Common myeloid progenitor, CD34-positive (primary cell): ENCODE measurements around the gene ZNF594. TPM values are rescaled to one million over a fixed set of nuclear protein-coding genes. Genes with fewer than 3 reads are reported as not detected.
"Not testable (repeated sequence)": the region's sequence is repeated elsewhere in the genome, so short reads cannot be mapped to it uniquely, and the experiment has no call there.

Experiments used
- CTCF ChIA-PET: fragments of 350-600 bp; sonication (Branson Sonifier 250); formaldehyde crosslinking; loops from one replicate; lab custom pipeline; 2021; ENCODE audit warnings: antibody characterized with exemption; lab: Charles Lee
- POLR2A ChIA-PET: fragments of 350-600 bp; sonication (Branson Sonifier 250); formaldehyde crosslinking; loops from one replicate; lab custom pipeline; 2021; ENCODE audit warnings: antibody characterized with exemption; lab: Charles Lee
- DNase-seq, 3 donors: peaks; one replicate each; pipeline versions ENCODE4 v3.0.0 to v3.0.0-alpha.2; 2013
- H3K27ac ChIP-seq, 2 experiments: 1 replicate in 1 of 2; 2 replicates in 1 of 2; pipeline ENCODE4 v1.7.0; 2013; ENCODE audit warnings: inconsistent platforms in 2 of 2, low read length in 2 of 2, mild to moderate bottlenecking in 2 of 2, low read depth in 1 of 2, moderate library complexity in 1 of 2; ENCODE audit not compliant: severe bottlenecking in 2 of 2, insufficient read depth in 1 of 2, poor library complexity in 1 of 2
- H3K27me3 ChIP-seq, 5 experiments: replicated peaks in 2 of 5; 1 replicate in 3 of 5; 2 replicates in 2 of 5; pipeline versions ENCODE4 v1.6.1 to v1.7.0; 2013; ENCODE audit warnings: low read length in 4 of 5, mild to moderate bottlenecking in 2 of 5, moderate library complexity in 2 of 5, inconsistent platforms in 1 of 5; ENCODE audit not compliant: insufficient read depth in 5 of 5, control insufficient read depth in 4 of 5
- H3K36me3 ChIP-seq, 4 experiments: 1 replicate in 2 of 4; 2 replicates in 2 of 4; pipeline versions ENCODE4 v1.6.1 to v1.7.0; 2013; ENCODE audit warnings: low read length in 3 of 4, control low read depth in 1 of 4, mild to moderate bottlenecking in 1 of 4; ENCODE audit not compliant: control insufficient read depth in 4 of 4, insufficient read depth in 4 of 4
- H3K4me1 ChIP-seq, 4 experiments: 1 replicate in 3 of 4; 2 replicates in 1 of 4; pipeline versions ENCODE4 v1.6.1 to v1.7.1; 2013; ENCODE audit warnings: low read length in 3 of 4, mild to moderate bottlenecking in 3 of 4, control low read depth in 1 of 4, inconsistent platforms in 1 of 4, moderate library complexity in 1 of 4; ENCODE audit not compliant: control insufficient read depth in 4 of 4, insufficient read depth in 4 of 4; ENCODE audit errors: control extremely low read depth in 1 of 4
- H3K4me3 ChIP-seq, 7 experiments: 1 replicate in 4 of 7; 2 replicates in 3 of 7; pipeline versions ENCODE4 v1.5.1 to v1.7.0; 2013; ENCODE audit warnings: mild to moderate bottlenecking in 7 of 7, low read length in 6 of 7, moderate library complexity in 6 of 7, inconsistent platforms in 2 of 7, low read depth in 2 of 7, control low read depth in 1 of 7; ENCODE audit not compliant: insufficient read depth in 4 of 7, control insufficient read depth in 1 of 7; ENCODE audit errors: extremely low read depth in 1 of 7
- H3K9me3 ChIP-seq, 5 experiments: 1 replicate in 4 of 5; 2 replicates in 1 of 5; pipeline versions ENCODE4 v1.6.1 to v1.7.1; 2013; ENCODE audit warnings: low read length in 4 of 5, mild to moderate bottlenecking in 2 of 5, inconsistent platforms in 1 of 5, low read depth in 1 of 5, moderate library complexity in 1 of 5; ENCODE audit not compliant: control insufficient read depth in 4 of 5, insufficient read depth in 2 of 5; ENCODE audit errors: control extremely low read depth in 1 of 5
- WGBS: methylation state at CpG from one replicate; pipeline ENCODE4 v1.1.5; 2013; ENCODE audit not compliant: insufficient coverage; 5-methylcytosine and 5-hydroxymethylcytosine counted together
- polyA plus RNA-seq: library from polyadenylated mRNA; unstranded; fragments of 120-200 nt; gene quantifications from one replicate; pipeline ENCODE4 v1.2.1, GENCODE V29; 2013

Gene ZNF594
- polyA plus RNA-seq: 6.5 TPM

DNA sequence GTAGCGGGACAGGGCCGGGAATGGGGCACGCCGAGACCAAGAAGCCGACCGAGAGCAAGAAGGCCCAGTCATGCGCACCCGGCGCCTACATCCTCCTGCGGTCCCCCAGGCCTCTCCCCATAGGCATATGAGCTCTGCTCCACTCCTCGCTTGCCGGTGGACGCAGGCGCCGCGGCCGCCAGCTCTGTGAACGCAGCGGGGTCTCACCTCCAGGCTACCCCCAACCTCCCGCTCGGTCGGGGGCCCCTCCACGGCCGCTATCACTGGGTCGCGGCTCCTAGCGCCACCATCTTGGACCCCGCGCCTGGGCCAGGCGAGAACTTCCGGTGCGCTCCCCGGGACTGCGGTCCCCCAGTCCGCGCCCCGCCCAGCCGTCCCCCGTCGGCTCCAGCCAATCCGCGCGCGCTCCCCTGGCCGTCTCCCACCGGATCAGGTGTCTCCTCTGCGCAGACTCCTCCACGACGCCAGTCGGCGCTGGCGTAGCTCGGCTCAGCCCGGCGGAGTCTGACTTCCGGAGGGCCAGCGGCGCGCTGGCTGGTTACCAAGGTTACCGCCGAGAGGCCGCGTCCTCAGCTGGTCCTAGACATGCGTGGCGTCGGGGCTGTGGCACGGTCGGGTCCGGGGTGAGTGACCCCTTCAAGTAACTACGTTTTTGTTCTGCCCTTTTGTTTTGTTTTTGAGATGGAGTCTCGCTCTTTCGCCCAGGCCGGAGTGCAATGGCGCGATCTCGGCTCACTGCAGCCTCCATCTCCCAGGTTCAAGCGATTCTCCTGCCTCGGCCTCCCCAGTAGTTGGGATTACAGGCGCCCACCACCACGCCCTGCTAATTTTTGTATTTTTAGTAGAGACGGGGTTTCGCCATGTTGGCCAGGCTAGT lies at the start of gene ZNF594:
Gene ZNF594, minus strand, starts transcription at position 328 of the 877 bp plus-strand sequence. CDS start 7,612 bp downstream, outside the sequence.
- Histone ChIP-seq H3K4me1 (peaks cover 0 to 13% (median 7%) of the 10 kb centered on the region in 4 experiments), H3K27me3 (no peaks in the 10 kb centered on the region), H3K9me3 (peaks cover 4 to 27% (median 19%) of the 10 kb centered on the region in 5 experiments), H3K4me3 (peak within 1 kb of the TSS; percentile 78 to 94 (median 88)), H3K27ac (peak within 1 kb of the TSS; percentile 66 to 89), H3K36me3 (peaks cover 2 to 24% (median 12%) of the 10 kb centered on the region in 4 experiments)
- WGBS: 3% methylated on average over 77 of the region's 82 CpGs
- ChIA-PET CTCF (interaction anchor here (0.6 to 2.0 kb wide), 5 partner anchors 9 to 308 kb away, joined by 3 to 5 read pairs (median 3); no protein-coding TSS in a partner anchor), POLR2A (interaction anchor here (0.8 kb wide), 1 partner anchor 26 kb away, joined by 3 read pairs; no protein-coding TSS in a partner anchor)
- DNase-seq: peak; percentile 96 to 98 (median 97)

- DNase-seq, H3K27ac ChIP-seq, H3K4me3 ChIP-seq, POLR2A ChIA-PET, H3K27me3 ChIP-seq, H3K4me1 ChIP-seq, H3K36me3 ChIP-seq, H3K9me3 ChIP-seq: not testable (repeated sequence)
- 92% methylated on average over 7 of the region's 7 CpGs for WGBS
- CTCF ChIA-PET: interaction anchor here (0.9 to 1.9 kb wide), 4 partner anchors 10 to 62 kb away, joined by 3 to 5 read pairs (median 3); no protein-coding TSS in a partner anchor
Observed at GRCh38 chr17:5239769-5240168, 48.1 kb upstream of the ZNF594 start.

DNA sequence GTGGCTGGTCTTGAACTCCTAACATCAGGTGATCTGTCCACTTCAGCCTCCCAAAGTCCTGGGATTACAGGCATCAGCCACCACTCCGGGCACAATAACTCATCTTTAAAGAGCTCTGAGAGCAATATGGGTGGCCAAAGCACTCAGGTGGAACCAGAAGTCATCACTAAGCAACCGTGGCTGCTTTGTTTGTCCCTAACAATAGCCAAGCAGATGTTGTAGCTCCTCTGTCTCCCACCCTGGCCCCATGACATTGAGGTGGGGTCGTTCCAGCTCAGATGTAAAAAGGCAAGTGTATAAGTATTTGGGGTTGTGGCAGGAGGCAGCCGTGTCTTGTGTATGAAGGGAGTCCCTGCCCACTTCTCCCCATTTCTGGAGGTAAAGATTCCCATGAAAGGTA lies 46.7 kb upstream of the ZNF594 start:
- POLR2A ChIA-PET: no interaction called here
- CTCF ChIA-PET: interaction anchor here (0.7 to 2.0 kb wide), 7 partner anchors 10 to 47 kb away, joined by 3 to 5 read pairs (median 3); partner anchors contain the start of gene ZNF594
- Histone ChIP-seq H3K36me3 (no peaks in the 10 kb centered on the region), H3K27ac (no peak overlapping the region), H3K4me1 (peaks cover 0 to 12% (median 5%) of the 10 kb centered on the region in 4 experiments), H3K27me3 (peaks cover 0 to 2% (median 0%) of the 10 kb centered on the region in 5 experiments), H3K4me3 (no peak overlapping the region), H3K9me3 (peaks cover 0 to 2% (median 0%) of the 10 kb centered on the region in 5 experiments)
- 93% methylated on average over 2 of the region's 4 CpGs for WGBS
- DNase-seq: no peak

DNA sequence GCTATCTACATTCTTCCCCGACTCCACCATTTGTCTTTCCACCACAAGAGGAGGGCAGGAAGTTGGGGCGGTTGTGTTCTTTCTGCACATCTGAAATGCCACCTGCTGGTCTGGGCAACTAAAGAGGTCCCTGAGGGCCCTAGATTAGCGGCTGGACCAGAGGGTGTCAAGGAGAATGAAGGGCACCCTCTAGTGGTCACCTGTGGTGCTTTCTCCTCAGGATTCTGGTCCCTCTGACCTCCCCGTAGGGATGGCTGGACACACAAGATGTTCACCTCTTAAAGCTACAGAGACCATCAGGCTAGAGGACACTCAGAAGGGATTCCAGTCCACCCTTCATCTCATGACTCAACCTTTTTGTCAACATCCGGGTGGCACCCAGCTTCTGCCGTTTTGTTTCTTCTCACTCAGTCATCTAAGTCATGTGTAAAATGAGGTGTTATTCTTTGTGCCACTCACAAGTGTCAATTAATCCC lies 45.9 kb upstream of the ZNF594 start:
- Histone ChIP-seq H3K9me3 (peaks cover 0 to 2% (median 0%) of the 10 kb centered on the region in 5 experiments), H3K4me1 (peaks cover 0 to 12% (median 5%) of the 10 kb centered on the region in 4 experiments), H3K36me3 (no peaks in the 10 kb centered on the region), H3K27me3 (peaks cover 0 to 2% (median 0%) of the 10 kb centered on the region in 5 experiments), H3K4me3 (no peak overlapping the region), H3K27ac (no peak overlapping the region)
- peak; percentile 50 to 78 (median 68) for DNase-seq
- POLR2A ChIA-PET: no interaction called here
- 14% methylated on average over 4 of the region's 6 CpGs for WGBS
- CTCF ChIA-PET: interaction anchor here (0.6 to 2.0 kb wide), 7 partner anchors 9 to 46 kb away, joined by 3 to 5 read pairs (median 4); partner anchors contain the start of gene ZNF594

GRCh38 chr17:5236938-5237540 lies 45.4 kb upstream of the ZNF594 start:
- Histone ChIP-seq H3K4me3 (no peak overlapping the region), H3K27ac (no peak overlapping the region), H3K4me1 (peaks cover 0 to 12% (median 5%) of the 10 kb centered on the region in 4 experiments), H3K36me3 (no peaks in the 10 kb centered on the region), H3K9me3 (peaks cover 0 to 2% (median 0%) of the 10 kb centered on the region in 5 experiments), H3K27me3 (peaks cover 0 to 2% (median 0%) of the 10 kb centered on the region in 5 experiments)
- no peak for DNase-seq
- WGBS: 40% methylated on average over 1 of the region's 3 CpGs
- ChIA-PET POLR2A (no interaction called here), CTCF (interaction anchor here (0.7 to 2.0 kb wide), 5 partner anchors 12 to 1931 kb away, joined by 3 to 4 read pairs (median 4); no protein-coding TSS in a partner anchor)

GRCh38 chr17:5234645-5235576 lies 43.2 kb upstream of the ZNF594 start, which contains the start of gene SCIMP:
TSS of gene SCIMP (minus strand) at chr17:5234860. CDS start at chr17:5234755, 105 bp downstream.
- DNase-seq: peak; percentile 11 to 51 (median 50)
- H3K27ac ChIP-seq: peak within 1 kb of the TSS in 1 of 2 experiments; percentile 18
- peaks cover 0 to 2% (median 0%) of the 10 kb centered on the region in 5 experiments for H3K9me3 ChIP-seq
- CTCF ChIA-PET: interaction anchor here (0.6 to 1.3 kb wide), 4 partner anchors 9 to 79 kb away, joined by 3 read pairs; no protein-coding TSS in a partner anchor
- H3K36me3 ChIP-seq: no peaks in the 10 kb centered on the region
- POLR2A ChIA-PET: no interaction called here
- H3K4me1 ChIP-seq: peaks cover 0 to 12% (median 5%) of the 10 kb centered on the region in 4 experiments
- no peak within 1 kb of the TSS for H3K4me3 ChIP-seq
- H3K27me3 ChIP-seq: peaks cover 0 to 2% (median 0%) of the 10 kb centered on the region in 5 experiments
- 83% methylated on average over 17 of the region's 19 CpGs for WGBS
